Jurkat, Clone E6-1 (cell line): ENCODE measurements around the gene ANGEL2.
A peak's percentile ranks its signal among the peaks of the same experiment; 100 is the strongest.

ENCODE experiments used
- DNase-seq: peaks from one replicate; pipeline ENCODE4 v3.0.0-alpha.2; 2011; ENCODE audit warnings: low read depth, low spot score
- H3K4me3 ChIP-seq: 2 replicates; pipeline ENCODE4 v1.5.1; 2011; ENCODE audit warnings: mild to moderate bottlenecking, low read length, control low read depth, moderate library complexity

The ANGEL2 gene

GRCh38 chr1:212957546-212957945, 58.1 kb downstream of the ANGEL2 start:
- DNase-seq = no peak
- no peak overlapping the region for H3K4me3 ChIP-seq

GRCh38 chr1:212955961-212956620, 59.6 kb downstream of the ANGEL2 start:
- DNase-seq = no peak
- H3K4me3 ChIP-seq = no peak overlapping the region

- no peak for DNase-seq
- H3K4me3 ChIP-seq = no peak overlapping the region
Observed at GRCh38 chr1:212955098-212955497, 60.6 kb downstream of the ANGEL2 start.

GRCh38 chr1:212954514-212954913, 61.2 kb downstream of the ANGEL2 start:
- no peak overlapping the region for H3K4me3 ChIP-seq
- no peak for DNase-seq

GRCh38 chr1:212953321-212953720, 62.3 kb downstream of the ANGEL2 start:
- no peak for DNase-seq
- H3K4me3 ChIP-seq = no peak overlapping the region

GRCh38 chr1:212952641-212952976, 63.1 kb downstream of the ANGEL2 start:
- DNase-seq = no peak
- no peak overlapping the region for H3K4me3 ChIP-seq

DNA sequence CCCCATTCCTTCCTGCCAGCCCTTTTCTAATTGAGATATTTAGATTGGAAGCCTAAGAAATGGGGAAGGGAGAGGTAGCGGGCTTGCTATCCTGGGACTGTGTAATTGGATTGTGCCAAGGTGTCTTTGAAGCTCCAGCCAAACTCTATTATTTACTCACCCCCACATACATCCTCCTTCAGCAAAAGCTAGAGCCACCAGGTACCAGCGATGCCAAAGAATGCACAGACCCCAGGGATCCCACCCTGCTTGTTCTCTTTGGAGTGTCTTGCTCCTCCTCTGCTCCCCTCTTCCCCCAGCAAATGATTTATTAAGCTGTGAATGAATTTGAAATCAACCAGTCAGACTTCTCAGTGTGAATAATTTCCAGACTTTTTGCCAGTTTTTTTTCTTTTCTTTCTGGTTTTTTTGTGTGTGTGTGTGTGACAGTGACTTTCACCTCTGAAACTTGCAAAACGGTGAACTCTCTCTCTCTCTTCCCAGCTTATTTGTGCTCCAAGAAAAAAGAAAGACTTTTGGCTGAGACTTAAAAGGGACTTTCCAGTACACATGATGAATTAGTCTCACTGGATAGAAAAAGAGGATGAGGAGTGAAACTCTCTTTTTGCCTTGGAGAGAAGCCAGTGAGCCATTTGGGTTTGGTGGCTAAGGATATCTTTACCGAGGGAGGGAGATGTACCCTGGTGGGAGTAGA, 63.6 kb downstream of the ANGEL2 start:
- no peak overlapping the region for H3K4me3 ChIP-seq
- no peak for DNase-seq

DNA sequence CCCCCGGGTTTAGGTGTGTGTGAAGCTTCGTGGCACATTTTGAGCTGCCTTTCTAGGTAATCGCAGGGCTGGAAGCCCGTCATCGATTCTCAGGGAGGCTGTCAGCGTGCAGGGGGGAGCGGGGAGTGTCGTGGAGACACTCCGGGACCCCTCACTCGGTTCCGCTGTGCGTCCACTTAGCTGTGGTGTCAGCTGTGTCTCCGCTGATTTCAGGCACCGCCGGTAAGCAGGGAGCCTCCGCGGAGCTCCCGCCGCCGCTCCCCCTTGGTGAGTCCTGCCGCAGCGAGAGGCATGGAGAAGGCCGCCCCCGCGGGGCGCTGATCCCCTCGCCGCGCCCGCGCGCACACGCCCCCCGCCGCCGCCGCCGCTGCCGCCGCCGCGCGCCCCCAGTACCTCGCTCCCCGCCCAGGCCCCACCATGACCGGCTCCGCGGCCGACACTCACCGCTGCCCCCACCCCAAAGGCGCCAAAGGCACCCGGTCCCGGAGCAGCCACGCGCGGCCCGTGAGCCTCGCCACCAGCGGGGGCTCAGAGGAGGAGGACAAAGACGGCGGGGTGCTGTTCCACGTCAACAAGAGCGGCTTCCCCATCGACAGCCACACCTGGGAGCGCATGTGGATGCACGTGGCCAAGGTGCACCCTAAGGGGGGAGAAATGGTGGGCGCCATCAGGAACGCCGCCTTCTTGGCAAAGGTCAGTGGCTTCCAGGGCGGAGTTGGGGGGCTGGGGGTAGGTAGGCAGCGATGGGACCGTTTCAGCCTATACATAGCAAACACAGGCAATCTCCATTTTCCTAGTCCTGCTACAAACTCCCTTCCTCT, 64.3 kb downstream of the ANGEL2 start:
- DNase-seq = no peak
- H3K4me3 ChIP-seq = peak overlapping the region; percentile 69

DNA sequence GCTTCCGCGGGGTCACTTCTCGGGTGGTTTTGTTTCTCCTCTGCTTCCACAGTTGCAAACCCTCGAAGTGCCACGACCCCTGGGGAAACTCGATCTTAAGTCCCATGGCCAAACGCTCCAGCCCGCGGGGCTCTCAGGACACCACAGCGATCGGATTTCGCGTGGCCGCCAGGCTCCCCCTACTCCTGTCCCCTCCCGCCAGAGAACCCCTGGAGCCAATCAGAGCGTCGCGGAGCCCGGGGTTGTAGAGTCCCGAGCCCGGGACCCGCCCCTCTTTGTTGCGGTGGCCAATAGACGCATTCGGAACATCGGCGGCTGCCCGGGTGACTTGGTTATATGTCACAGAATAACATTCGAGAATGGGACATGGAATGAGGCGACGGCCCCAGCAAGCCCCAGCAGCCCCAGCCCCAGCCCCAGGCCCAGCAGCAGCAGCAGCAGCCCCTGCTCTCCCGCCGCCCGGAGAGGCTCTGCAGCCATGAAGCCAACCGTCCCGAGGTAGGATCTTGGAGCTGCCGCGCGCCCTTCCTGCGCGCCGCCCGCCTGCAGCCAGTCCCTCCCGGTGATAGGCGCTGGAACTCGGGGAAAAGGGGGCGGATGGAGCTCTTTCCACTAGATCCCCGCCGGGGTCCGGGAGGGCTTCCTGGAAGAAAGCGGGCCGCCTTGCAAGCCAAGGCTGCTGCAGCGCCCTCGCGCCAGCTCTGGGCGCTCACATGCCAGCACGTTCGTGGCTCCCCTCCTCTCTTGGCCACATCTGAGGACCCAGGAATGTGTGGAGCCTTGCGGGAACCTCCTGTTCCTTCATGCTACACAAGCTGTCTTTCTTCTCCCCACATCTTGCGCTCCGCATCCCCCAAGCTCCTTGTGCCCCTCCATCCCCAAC, 65.2 kb downstream of the ANGEL2 start, which contains the start of gene VASH2:
Gene VASH2 (plus strand): TSS at position 299 of the 883 bp plus-strand sequence. CDS start 1,002 bp downstream, outside the sequence.
- peak within 1 kb of the TSS; percentile 69 for H3K4me3 ChIP-seq
- DNase-seq = peak; percentile 84

- peak overlapping the region; percentile 69 for H3K4me3 ChIP-seq
- DNase-seq = no peak
Observed at GRCh38 chr1:212949771-212950170, 65.9 kb downstream of the ANGEL2 start.

DNA sequence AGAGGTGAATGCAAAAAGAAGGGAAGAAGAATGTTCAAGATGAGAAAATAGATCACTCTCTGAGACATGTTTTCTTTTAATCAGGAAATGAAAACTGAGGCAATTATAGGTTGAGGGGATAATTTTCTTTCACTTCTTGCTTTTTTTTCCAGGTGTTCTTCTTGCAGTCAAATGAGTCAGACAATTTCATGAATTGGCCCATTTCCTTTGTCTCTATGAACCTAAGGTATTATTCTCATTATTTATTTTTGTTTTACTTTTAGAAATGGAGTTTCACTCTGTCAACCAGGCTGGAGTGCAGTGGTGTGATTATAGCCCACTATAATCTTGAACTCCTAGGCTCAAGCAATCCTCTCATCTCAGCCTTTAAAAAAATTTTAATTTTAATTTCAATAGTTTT, 68.8 kb downstream of the ANGEL2 start:
- H3K4me3 ChIP-seq = no peak overlapping the region
- no peak for DNase-seq

DNA sequence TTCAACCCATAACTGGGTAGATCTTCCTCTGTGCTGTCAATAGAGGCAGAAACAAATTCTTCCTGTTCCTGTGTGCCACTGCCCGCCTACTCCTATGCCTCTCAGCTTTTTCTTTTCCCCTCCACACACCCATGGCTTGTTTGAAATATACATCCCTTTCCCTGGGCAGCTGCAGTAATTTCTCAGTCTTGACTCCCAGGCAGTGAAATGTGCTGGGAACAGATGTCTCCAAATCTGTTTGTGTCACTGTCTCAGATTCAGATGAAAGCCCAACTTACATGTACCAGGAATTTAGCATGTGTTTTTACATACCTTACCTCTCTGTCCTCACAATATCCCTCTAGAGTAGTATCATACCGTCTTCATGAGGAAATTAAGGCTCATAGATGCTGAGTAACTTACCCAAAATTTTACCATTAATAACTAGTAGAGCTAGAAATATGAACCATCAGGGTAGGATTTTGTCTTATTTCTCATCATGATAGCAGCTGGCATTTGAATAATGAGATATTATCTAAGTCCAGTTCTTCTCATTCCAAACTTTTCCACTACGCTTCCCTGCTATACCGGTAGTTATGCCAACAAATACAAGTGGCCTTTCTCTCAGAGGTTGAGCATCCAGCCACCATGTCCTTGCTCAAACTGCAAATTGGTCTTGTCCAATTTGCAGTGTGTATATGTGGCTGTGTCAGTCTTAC, 70.1 kb downstream of the ANGEL2 start:
- no peak overlapping the region for H3K4me3 ChIP-seq

DNA sequence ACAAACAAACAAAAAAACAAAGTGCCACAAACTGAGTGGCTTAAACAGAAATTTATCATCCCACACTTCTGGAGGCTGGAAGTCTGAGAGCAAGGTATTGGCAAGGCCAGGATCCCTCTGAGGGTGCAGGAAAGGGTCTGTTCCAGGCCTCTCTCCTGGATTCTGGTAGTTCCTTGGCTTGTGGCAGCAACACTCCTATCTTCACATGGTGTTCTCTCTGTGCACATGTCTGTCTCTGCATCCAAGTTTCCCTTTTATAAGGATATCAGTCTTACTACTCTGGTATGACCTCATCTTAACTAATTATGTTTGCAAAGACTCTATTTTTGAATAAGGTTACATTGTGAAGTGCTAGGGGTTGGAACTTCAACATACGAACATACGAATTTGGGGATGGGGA, 70.6 kb downstream of the ANGEL2 start:
- no peak overlapping the region for H3K4me3 ChIP-seq
- DNase-seq = no peak

More for the DNA sequence above, 70.1 kb downstream of the ANGEL2 start:
- no peak for DNase-seq

DNA sequence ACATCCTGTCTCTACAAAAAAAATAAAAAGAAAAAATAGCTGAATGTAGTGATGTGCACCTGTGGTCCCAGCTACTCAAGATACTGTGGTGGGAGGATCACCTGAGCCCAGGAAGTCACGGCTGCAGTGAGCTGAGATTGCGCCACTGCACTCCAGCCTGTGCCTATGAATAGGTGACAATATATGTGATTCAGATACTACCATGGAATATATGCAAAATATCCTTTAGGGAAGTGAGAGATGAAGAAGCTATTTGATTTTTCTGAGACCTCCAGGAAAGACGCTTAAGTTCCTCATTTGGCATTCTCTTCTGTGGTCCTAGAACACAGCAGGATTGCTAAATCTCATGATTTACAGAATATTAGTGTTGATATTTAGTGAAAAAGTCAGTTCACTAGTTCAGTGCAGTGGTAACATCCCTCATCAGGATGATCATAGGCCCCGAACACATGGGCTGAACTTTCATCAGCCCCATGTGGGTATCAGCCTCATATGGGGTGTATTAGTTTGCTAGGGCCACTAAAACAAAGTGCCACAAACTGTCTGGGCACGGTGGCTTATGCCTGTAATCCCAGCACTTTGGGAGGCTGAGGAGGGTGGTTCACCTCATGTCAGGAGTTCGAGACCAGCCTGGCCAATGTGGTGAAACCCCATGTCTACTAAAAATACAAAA, 71.3 kb downstream of the ANGEL2 start:
- H3K4me3 ChIP-seq = no peak overlapping the region
- no peak for DNase-seq

- no peak for DNase-seq
Observed at GRCh38 chr1:212943393-212943710, 72.3 kb downstream of the ANGEL2 start.

DNA sequence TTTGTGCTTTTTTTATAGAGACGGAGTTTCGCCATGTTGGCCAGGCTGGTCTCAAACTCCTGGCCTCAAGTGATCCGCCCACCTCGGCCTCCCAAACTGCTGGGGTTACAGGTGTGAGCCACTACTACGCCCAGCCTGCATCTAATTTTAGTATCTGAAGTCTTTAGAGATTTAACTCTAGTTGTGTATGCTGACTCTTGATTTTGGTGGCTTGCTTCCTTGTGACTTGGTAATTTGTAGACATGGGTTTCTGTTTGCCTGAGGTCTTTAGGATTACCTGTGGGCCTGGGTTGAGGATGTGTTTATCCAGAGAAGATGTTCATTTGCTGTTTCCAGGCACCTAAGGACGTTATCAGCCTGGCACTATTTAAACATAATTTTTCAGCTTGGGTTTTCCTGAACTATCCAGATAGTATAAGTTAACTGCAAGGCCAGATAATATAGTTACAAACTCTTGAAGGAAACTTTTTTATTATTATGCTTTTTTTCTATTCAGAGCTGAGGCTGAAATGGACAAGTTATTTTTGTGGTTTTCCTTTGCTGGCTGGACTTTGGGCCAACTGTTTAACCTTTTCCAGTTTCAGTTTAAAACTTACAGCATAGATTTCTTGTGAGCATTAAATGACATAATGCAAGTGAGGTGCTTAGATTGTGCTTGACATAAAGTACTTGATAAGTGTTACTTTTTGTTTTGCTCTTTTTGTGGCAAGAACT, 72.8 kb downstream of the ANGEL2 start:
- no peak for DNase-seq
- H3K4me3 ChIP-seq = no peak overlapping the region

More at GRCh38 chr1:212943393-212943710, 72.3 kb downstream of the ANGEL2 start:
- H3K4me3 ChIP-seq = no peak overlapping the region
